Measurements from ENCODE around the gene RHD.
"Not testable (repeated sequence)": the region's sequence is repeated elsewhere in the genome, so short reads cannot be mapped to it uniquely, and the experiment has no call there.

- TF ChIP-seq CTCF (conservative IDR thresholded peaks at IDR 0.05 in 1 of 2, IDR thresholded peaks at IDR 0.05 in 1 of 2; ENCODE audit: extremely low read depth in 1 of 2, insufficient read depth in 1 of 2, low read depth in 1 of 2, low read length in 2 of 2); EZH2 (IDR thresholded peaks at IDR 0.05; ENCODE audit: borderline replicate concordance, low read length): not testable (repeated sequence)
These were observed 22.8 kb downstream of the RHD start for GRCh38 chr1:25294889-25295826.

Measured in mammary epithelial cell (primary cell).